Lung (tissue), 12 donors: ENCODE results near the gene EXOC4. TPM values are rescaled to one million over a fixed set of nuclear protein-coding genes. Genes with fewer than 3 reads are reported as not detected.

ENCODE experiments used
- ATAC-seq: fragments of 200-7000 bp; cut with Tn5 transposase; one replicate; pipeline ENCODE4 v1.9.1; 2020; ENCODE audit warnings: moderate number of reproducible peaks; ENCODE audit not compliant: insufficient read depth, low FRiP score
- DNase-seq, 3 donors: peaks; one replicate each; pipeline ENCODE4 v3.0.0-alpha.2; 2013 to 2017
- H3K27ac ChIP-seq, 2 donors: one replicate each; pipeline ENCODE4 v1.5.1; 2013; ENCODE audit warnings: mild to moderate bottlenecking in 2 of 2, moderate library complexity in 2 of 2, control low read depth in 1 of 2, inconsistent platforms in 1 of 2, low read depth in 1 of 2, low read length in 1 of 2
- H3K27me3 ChIP-seq, 3 donors: one replicate each; pipeline ENCODE4 v1.5.1; 2013; ENCODE audit warnings: low read length in 2 of 3; ENCODE audit not compliant: control insufficient read depth in 3 of 3, insufficient read depth in 3 of 3
- H3K36me3 ChIP-seq, 4 donors: one replicate each; pipeline ENCODE4 v1.5.1; 2013; ENCODE audit warnings: low read length in 4 of 4, mild to moderate bottlenecking in 1 of 4, moderate library complexity in 1 of 4; ENCODE audit not compliant: control insufficient read depth in 4 of 4, insufficient read depth in 4 of 4
- H3K4me1 ChIP-seq, 5 donors: one replicate each; pipeline ENCODE4 v1.5.1; 2013; ENCODE audit warnings: low read length in 5 of 5, mild to moderate bottlenecking in 2 of 5, moderate library complexity in 1 of 5; ENCODE audit not compliant: control insufficient read depth in 5 of 5, insufficient read depth in 5 of 5
- H3K4me3 ChIP-seq: one replicate; pipeline ENCODE4 v1.5.1; 2013; ENCODE audit warnings: mild to moderate bottlenecking, control low read depth, moderate library complexity
- H3K9ac ChIP-seq, 2 donors: one replicate each; pipeline ENCODE4 v1.5.1; 2013; ENCODE audit warnings: low read length in 2 of 2, control low read depth in 1 of 2; ENCODE audit not compliant: insufficient read depth in 1 of 2
- H3K9me3 ChIP-seq, 4 donors: one replicate each; pipeline ENCODE4 v1.5.1; 2013; ENCODE audit warnings: low read length in 3 of 4, mild to moderate bottlenecking in 1 of 4, moderate library complexity in 1 of 4; ENCODE audit not compliant: control insufficient read depth in 4 of 4, insufficient read depth in 3 of 4
- WGBS, 2 donors: extraction: QIAGEN DNeasy Blood & Tissue Kit; methylation state at CpG; one replicate each; pipeline ENCODE4 v1.1.7; 2013; 5-methylcytosine and 5-hydroxymethylcytosine counted together
- polyA plus RNA-seq, 2 donors: library from polyadenylated mRNA; stranded (reverse); fragments of 200-250 nt; gene quantifications; one replicate each; pipeline ENCODE4 v1.2.1, GENCODE V29; 2013
- total RNA-seq, 2 donors: library from RNA; depleted of rRNA in 1 of 2; stranded (reverse); fragments of >200 nt in 1 of 2; gene quantifications; one replicate each; pipeline ENCODE4 v1.2.1, GENCODE V29; 2014 to 2021
- TF ChIP-seq, protein P1 (sequence below): IDR thresholded peaks from 2 replicates; pipeline ENCODE4 v1.5.1; 2012; ENCODE audit warnings: mild to moderate bottlenecking; ENCODE audit errors: control extremely low read depth, extremely low read depth
- donor health status: control.
- donor health status: control.
- donor health status: Bipolar disorder and iron deficiency.
- donor health status: healthy.
- donor health status: DM: yes; HTN: yes; CAD: no.

The EXOC4 gene
- total and polyA plus RNA-seq, 4 donors, result 10.3 to 232 (median 47.4) TPM

DNA sequence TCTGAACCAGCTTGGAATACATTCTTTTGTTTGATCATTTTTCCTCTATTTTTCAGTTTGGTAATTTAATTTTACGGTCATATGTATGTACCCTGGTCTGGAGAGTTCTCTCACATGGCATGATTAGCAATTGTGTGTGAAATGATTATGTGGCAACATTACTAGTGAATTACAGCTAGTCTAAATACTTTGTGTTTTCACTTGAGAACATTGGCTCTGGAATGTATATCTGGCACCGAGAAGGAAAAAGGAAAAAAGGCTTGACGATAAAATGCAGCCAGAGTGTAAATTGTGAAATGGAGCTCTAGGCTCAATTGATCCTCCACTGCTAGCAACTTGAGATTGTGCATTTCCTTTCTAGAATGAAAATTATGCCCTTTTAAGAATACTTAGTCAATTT lies 397.2 kb downstream of the EXOC4 start:
- no peaks in the 10 kb centered on the region for H3K36me3 ChIP-seq
- H3K9me3 ChIP-seq, result no peaks in the 10 kb centered on the region
- TF ChIP-seq, protein P1, sequence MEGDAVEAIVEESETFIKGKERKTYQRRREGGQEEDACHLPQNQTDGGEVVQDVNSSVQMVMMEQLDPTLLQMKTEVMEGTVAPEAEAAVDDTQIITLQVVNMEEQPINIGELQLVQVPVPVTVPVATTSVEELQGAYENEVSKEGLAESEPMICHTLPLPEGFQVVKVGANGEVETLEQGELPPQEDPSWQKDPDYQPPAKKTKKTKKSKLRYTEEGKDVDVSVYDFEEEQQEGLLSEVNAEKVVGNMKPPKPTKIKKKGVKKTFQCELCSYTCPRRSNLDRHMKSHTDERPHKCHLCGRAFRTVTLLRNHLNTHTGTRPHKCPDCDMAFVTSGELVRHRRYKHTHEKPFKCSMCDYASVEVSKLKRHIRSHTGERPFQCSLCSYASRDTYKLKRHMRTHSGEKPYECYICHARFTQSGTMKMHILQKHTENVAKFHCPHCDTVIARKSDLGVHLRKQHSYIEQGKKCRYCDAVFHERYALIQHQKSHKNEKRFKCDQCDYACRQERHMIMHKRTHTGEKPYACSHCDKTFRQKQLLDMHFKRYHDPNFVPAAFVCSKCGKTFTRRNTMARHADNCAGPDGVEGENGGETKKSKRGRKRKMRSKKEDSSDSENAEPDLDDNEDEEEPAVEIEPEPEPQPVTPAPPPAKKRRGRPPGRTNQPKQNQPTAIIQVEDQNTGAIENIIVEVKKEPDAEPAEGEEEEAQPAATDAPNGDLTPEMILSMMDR, result no peak
- ATAC-seq, result peak; percentile 39
- peaks cover 0 to 26% (median 7%) of the 10 kb centered on the region in 5 donors for H3K4me1 ChIP-seq
- no peaks in the 10 kb centered on the region for H3K27me3 ChIP-seq
- H3K4me3 ChIP-seq, result no peak overlapping the region
- no peak overlapping the region for H3K9ac ChIP-seq
- H3K27ac ChIP-seq, result no peak overlapping the region
- DNase-seq, result peak in 2 of 3 donors; percentile 79 to 88
- 39 to 59% methylated on average over 3 of the region's 3 CpGs for WGBS, 2 donors

DNA sequence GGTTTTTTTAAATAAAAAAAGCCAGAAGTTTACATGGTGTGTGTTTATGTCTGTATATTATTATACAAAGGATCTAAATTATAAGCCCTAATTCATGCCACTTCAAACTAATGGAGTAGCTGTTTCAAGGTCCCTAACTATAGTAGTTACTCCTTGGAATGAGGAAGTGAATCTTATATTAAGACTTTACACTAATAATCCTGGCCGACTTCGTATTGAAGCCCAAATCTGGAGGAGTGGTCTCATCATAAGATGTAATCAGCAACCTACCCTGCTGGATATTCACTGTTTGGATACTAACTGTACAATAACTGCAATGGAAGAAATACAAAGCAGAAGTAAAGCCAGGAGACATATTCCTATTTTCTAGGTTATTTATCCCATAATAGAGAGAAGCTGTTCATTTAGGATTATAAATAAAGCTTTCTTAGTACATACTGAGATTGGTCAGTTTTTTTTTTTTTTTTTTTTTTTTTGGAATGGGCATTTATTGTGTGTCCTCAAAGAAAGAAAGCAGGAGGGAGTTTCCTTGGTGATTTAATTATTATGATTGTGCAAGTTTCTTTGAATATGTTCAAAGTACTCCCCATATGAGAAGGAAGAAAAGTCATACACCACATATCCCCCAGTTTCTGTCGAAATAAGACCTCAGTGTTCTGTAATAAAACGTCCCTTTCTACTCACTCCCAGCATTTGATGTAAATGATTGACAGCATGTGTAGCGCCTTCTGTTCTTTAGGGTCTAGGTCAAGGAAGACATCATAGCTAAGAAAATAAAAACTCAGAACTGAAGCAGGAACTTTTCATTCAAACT lies 397.8 kb downstream of the EXOC4 start:
- no peaks in the 10 kb centered on the region for H3K27me3 ChIP-seq
- H3K9ac ChIP-seq, result no peak overlapping the region
- no peaks in the 10 kb centered on the region for H3K9me3 ChIP-seq
- H3K4me3 ChIP-seq, result no peak overlapping the region
- no peak overlapping the region for H3K27ac ChIP-seq
- no peaks in the 10 kb centered on the region for H3K36me3 ChIP-seq
- 29 to 48% methylated on average over 5 of the region's 5 CpGs for WGBS, 2 donors
- TF ChIP-seq, protein P1, result no peak
- ATAC-seq (no peak), DNase-seq (peak in 1 of 3 donors; percentile 25)
- H3K4me1 ChIP-seq, result peaks cover 0 to 25% (median 7%) of the 10 kb centered on the region in 5 donors

DNA sequence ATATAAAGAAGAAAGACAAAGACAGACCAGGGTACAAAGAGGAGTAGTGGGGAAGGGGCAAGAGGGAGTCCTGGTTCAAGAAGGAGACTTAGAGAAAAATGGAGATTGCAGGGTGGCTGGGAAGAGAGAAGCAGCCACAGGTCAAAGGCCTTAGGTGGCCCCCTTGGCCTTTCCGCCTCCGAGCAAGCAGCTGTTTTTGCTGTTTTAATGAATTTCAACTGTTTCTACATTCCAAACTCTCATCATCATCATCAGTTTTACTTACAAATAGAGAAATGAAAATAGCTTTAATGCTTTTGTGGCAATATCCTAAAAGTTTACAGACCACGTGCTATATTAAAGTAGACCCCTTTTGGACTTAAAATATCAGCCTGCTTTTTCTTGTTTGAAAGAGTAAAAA lies 399.7 kb downstream of the EXOC4 start:
- TF ChIP-seq, protein P1, result no peak
- no peak overlapping the region for H3K4me3 ChIP-seq
- H3K36me3 ChIP-seq, result no peaks in the 10 kb centered on the region
- H3K9ac ChIP-seq, result no peak overlapping the region
- H3K27ac ChIP-seq, result no peak overlapping the region
- WGBS, 2 donors, result 93 to 99% methylated on average over 3 of the region's 3 CpGs
- ATAC-seq (no peak), DNase-seq (no peak)
- H3K27me3 ChIP-seq, result no peaks in the 10 kb centered on the region
- no peaks in the 10 kb centered on the region for H3K9me3 ChIP-seq
- H3K4me1 ChIP-seq, result peaks cover 0 to 12% (median 0%) of the 10 kb centered on the region in 5 donors
